SK-N-MC (cell line): ENCODE data around the gene SPATA6L.

ENCODE experiments used
- DNase-seq: peaks from one replicate; pipeline ENCODE4 v3.0.0-alpha.2; 2011; ENCODE audit warnings: low read depth, low spot score
- H3K27ac ChIP-seq: fragments of 200-600 bp; sonication (generic); 2 replicates; pipeline ENCODE4 v1.5.1; 2016; ENCODE audit warnings: mixed run types
- H3K36me3 ChIP-seq: fragments of 200-600 bp; sonication (generic); 2 replicates; pipeline ENCODE4 v1.6.1; 2017; ENCODE audit warnings: antibody characterized with exemption, low read length, mixed read lengths; ENCODE audit not compliant: insufficient read depth
- H3K4me3 ChIP-seq: fragments of 200-600 bp; sonication (generic); 2 replicates; pipeline ENCODE4 v1.5.1; 2016
- H3K9ac ChIP-seq: fragments of 200-600 bp; sonication (generic); 2 replicates; pipeline ENCODE4 v1.8.0; 2017; ENCODE audit warnings: mixed run types, mixed read lengths; ENCODE audit not compliant: insufficient read length
- H3K9me3 ChIP-seq: fragments of 200-600 bp; sonication (generic); 2 replicates; pipeline ENCODE4 v1.6.1; 2017; ENCODE audit warnings: low read depth, mild to moderate bottlenecking, antibody characterized with exemption, low read length, moderate library complexity, mixed read lengths
- EZH2 ChIP-seq: fragments of 200-600 bp; sonication (generic); IDR thresholded peaks from one replicate; pipeline ENCODE4 v1.6.1; 2017; ENCODE audit warnings: antibody characterized with exemption
- FOXP2 ChIP-seq: optimal IDR thresholded peaks from 2 replicates; pipeline ENCODE3; 2011; ENCODE audit warnings: mild to moderate bottlenecking, moderate library complexity; ENCODE audit not compliant: insufficient read depth; ENCODE audit errors: extremely low read length, control extremely low read depth
- POLR2AphosphoS5 ChIP-seq: IDR thresholded peaks from 2 replicates; pipeline ENCODE4 v1.6.1; 2012; ENCODE audit warnings: mild to moderate bottlenecking, low read depth, low read length, borderline replicate concordance

SPATA6L gene

GRCh38 chr9:4700932-4701331 is 34.7 kb upstream of the SPATA6L start:
- no peak overlapping the region for H3K9ac ChIP-seq
- peak overlapping the region; percentile 22; the same call in 1 of the 2 replicates for H3K27ac ChIP-seq
- no peaks in the 10 kb centered on the region for H3K9me3 ChIP-seq
- TF ChIP-seq FOXP2 (no peak), POLR2AphosphoS5 (no peak), EZH2 (no peak)
- peaks cover 92% of the 10 kb centered on the region for H3K36me3 ChIP-seq
- no peak for DNase-seq
- H3K4me3 ChIP-seq, result no peak overlapping the region

GRCh38 chr9:4700091-4700490 is 33.8 kb upstream of the SPATA6L start:
- Histone ChIP-seq H3K27ac (no peak overlapping the region), H3K36me3 (peaks cover 93% of the 10 kb centered on the region), H3K9ac (no peak overlapping the region), H3K9me3 (no peaks in the 10 kb centered on the region), H3K4me3 (no peak overlapping the region)
- TF ChIP-seq EZH2, result no peak
- no peak for TF ChIP-seq POLR2AphosphoS5
- no peak for TF ChIP-seq FOXP2
- no peak for DNase-seq

GRCh38 chr9:4691795-4692194 is 25.5 kb upstream of the SPATA6L start:
- Histone ChIP-seq H3K9ac (no peak overlapping the region), H3K9me3 (no peaks in the 10 kb centered on the region), H3K27ac (no peak overlapping the region), H3K4me3 (no peak overlapping the region), H3K36me3 (peaks cover 73% of the 10 kb centered on the region)
- no peak for DNase-seq
- TF ChIP-seq POLR2AphosphoS5, result no peak
- no peak for TF ChIP-seq EZH2
- no peak for TF ChIP-seq FOXP2

- peak overlapping the region; percentile 42; the same call in 1 of the 2 replicates for H3K27ac ChIP-seq
- peaks cover 73% of the 10 kb centered on the region for H3K36me3 ChIP-seq
- no peak for TF ChIP-seq POLR2AphosphoS5
- no peak for TF ChIP-seq EZH2
- TF ChIP-seq FOXP2, result no peak
- no peaks in the 10 kb centered on the region for H3K9me3 ChIP-seq
- H3K9ac ChIP-seq, result no peak overlapping the region
- DNase-seq, result no peak
- no peak overlapping the region for H3K4me3 ChIP-seq
Measured at GRCh38 chr9:4690144-4690543, 23.9 kb upstream of the SPATA6L start.

- no peak overlapping the region for H3K9ac ChIP-seq
- no peak for DNase-seq
- TF ChIP-seq EZH2, result no peak
- TF ChIP-seq POLR2AphosphoS5, result no peak
- no peak for TF ChIP-seq FOXP2
- H3K27ac ChIP-seq, result peak overlapping the region; percentile 42
- peaks cover 73% of the 10 kb centered on the region for H3K36me3 ChIP-seq
- no peaks in the 10 kb centered on the region for H3K9me3 ChIP-seq
- no peak overlapping the region for H3K4me3 ChIP-seq
Measured at GRCh38 chr9:4689687-4690104, 23.4 kb upstream of the SPATA6L start.

GRCh38 chr9:4689021-4689420 is 22.7 kb upstream of the SPATA6L start:
- Histone ChIP-seq H3K27ac (peak overlapping the region; percentile 42), H3K9ac (no peak overlapping the region), H3K4me3 (no peak overlapping the region), H3K36me3 (peaks cover 70% of the 10 kb centered on the region), H3K9me3 (no peaks in the 10 kb centered on the region)
- no peak for DNase-seq
- TF ChIP-seq FOXP2 (no peak), EZH2 (no peak), POLR2AphosphoS5 (no peak)

- Histone ChIP-seq H3K9ac (no peak overlapping the region), H3K9me3 (no peaks in the 10 kb centered on the region), H3K36me3 (peaks cover 62% of the 10 kb centered on the region), H3K4me3 (no peak overlapping the region), H3K27ac (peak overlapping the region; percentile 65; the same call in 1 of the 2 replicates)
- TF ChIP-seq FOXP2 (no peak), POLR2AphosphoS5 (no peak), EZH2 (no peak)
- no peak for DNase-seq
Measured at GRCh38 chr9:4686584-4686983, 20.3 kb upstream of the SPATA6L start.

- DNase-seq, result no peak
- Histone ChIP-seq H3K27ac (0 out of 2 replicates have a peak overlapping the region, but pooled peaks have one; percentile 65), H3K36me3 (peaks cover 62% of the 10 kb centered on the region)
Measured at GRCh38 chr9:4686112-4686511, 19.8 kb upstream of the SPATA6L start.

GRCh38 chr9:4684820-4685219 is 18.5 kb upstream of the SPATA6L start:
- no peaks in the 10 kb centered on the region for H3K9me3 ChIP-seq
- peaks cover 49% of the 10 kb centered on the region for H3K36me3 ChIP-seq
- peak overlapping the region; percentile 49 for H3K27ac ChIP-seq
- DNase-seq, result no peak
- no peak overlapping the region for H3K9ac ChIP-seq
- no peak overlapping the region for H3K4me3 ChIP-seq
- TF ChIP-seq FOXP2, result no peak
- no peak for TF ChIP-seq POLR2AphosphoS5
- no peak for TF ChIP-seq EZH2

More at GRCh38 chr9:4686112-4686511, 19.8 kb upstream of the SPATA6L start:
- H3K9ac ChIP-seq, result no peak overlapping the region
- H3K9me3 ChIP-seq, result no peaks in the 10 kb centered on the region
- H3K4me3 ChIP-seq, result no peak overlapping the region
- TF ChIP-seq POLR2AphosphoS5 (no peak), EZH2 (no peak), FOXP2 (no peak)
